ENCODE data around the gene C1orf21. TPM values are rescaled to one million over a fixed set of nuclear protein-coding genes. Genes with fewer than 3 reads are reported as not detected.

Gene C1orf21
- total RNA-seq, 1 donor = 47.3 TPM

- no peak for TF ChIP-seq CTCF (IDR thresholded peaks at IDR 0.05; ENCODE audit: insufficient read depth, low read length)
- no peak overlapping the region for H3K4me3 ChIP-seq (ENCODE audit: low read depth, low read length)
- no peak for DNase-seq (ENCODE audit: low read depth)
Observed at GRCh38 chr1:184437291-184437690, 50.5 kb downstream of the C1orf21 start.

- no peak for TF ChIP-seq CTCF (IDR thresholded peaks at IDR 0.05; ENCODE audit: insufficient read depth, low read length)
- DNase-seq (ENCODE audit: low read depth) = no peak
- no peak overlapping the region for H3K4me3 ChIP-seq (ENCODE audit: low read depth, low read length)
Observed at GRCh38 chr1:184438363-184438762, 51.5 kb downstream of the C1orf21 start.

- no peak for TF ChIP-seq CTCF (IDR thresholded peaks at IDR 0.05; ENCODE audit: insufficient read depth, low read length)
- no peak for DNase-seq (ENCODE audit: low read depth)
- H3K4me3 ChIP-seq (ENCODE audit: low read depth, low read length) = no peak overlapping the region
Observed at GRCh38 chr1:184442260-184442659, 55.4 kb downstream of the C1orf21 start.

- no peak overlapping the region for H3K4me3 ChIP-seq (ENCODE audit: low read depth, low read length)
- TF ChIP-seq CTCF (IDR thresholded peaks at IDR 0.05; ENCODE audit: insufficient read depth, low read length) = no peak
- no peak for DNase-seq (ENCODE audit: low read depth)
Observed at GRCh38 chr1:184443201-184443600, 56.4 kb downstream of the C1orf21 start.

GRCh38 chr1:184443624-184444023 lies 56.8 kb downstream of the C1orf21 start:
- TF ChIP-seq CTCF (IDR thresholded peaks at IDR 0.05; ENCODE audit: insufficient read depth, low read length) = no peak
- DNase-seq (ENCODE audit: low read depth) = no peak
- no peak overlapping the region for H3K4me3 ChIP-seq (ENCODE audit: low read depth, low read length)

GRCh38 chr1:184445997-184446396 lies 59.2 kb downstream of the C1orf21 start:
- no peak overlapping the region for H3K4me3 ChIP-seq (ENCODE audit: low read depth, low read length)
- no peak for DNase-seq (ENCODE audit: low read depth)
- no peak for TF ChIP-seq CTCF (IDR thresholded peaks at IDR 0.05; ENCODE audit: insufficient read depth, low read length)

- no peak for TF ChIP-seq CTCF (IDR thresholded peaks at IDR 0.05; ENCODE audit: insufficient read depth, low read length)
- no peak overlapping the region for H3K4me3 ChIP-seq (ENCODE audit: low read depth, low read length)
- DNase-seq (ENCODE audit: low read depth) = no peak
Observed at GRCh38 chr1:184447651-184448185, 60.9 kb downstream of the C1orf21 start.

Measured in fibroblast of the aortic adventitia (primary cell).